H1 (cell line): ENCODE data around the gene NUDT3.

Source experiments
- CREB1 ChIP-seq: IDR thresholded peaks from 2 replicates; pipeline ENCODE4 v1.6.1; 2012; ENCODE audit warnings: inconsistent platforms
- EZH2 ChIP-seq: fragments of 200-600 bp; sonication (generic); IDR thresholded peaks from 2 replicates; pipeline ENCODE4 v1.7.1; 2012; ENCODE audit warnings: low read depth, mild to moderate bottlenecking, moderate library complexity, low read length, inconsistent platforms; ENCODE audit not compliant: severe bottlenecking
- GTF2F1 ChIP-seq: IDR thresholded peaks from 2 replicates; pipeline ENCODE4 v1.6.1; 2012; ENCODE audit warnings: low read depth, low read length, improper control_type of control experiment, borderline replicate concordance
- JUN ChIP-seq: IDR thresholded peaks from 2 replicates; pipeline ENCODE4 v1.6.1; 2011; ENCODE audit warnings: low read depth, mild to moderate bottlenecking, improper control_type of control experiment, low read length
- POLR2A ChIP-seq, 2 experiments: IDR thresholded peaks; 1 replicate in 1 of 2; 2 replicates in 1 of 2; pipeline ENCODE4 v1.6.1; 2011; ENCODE audit warnings: low read depth in 2 of 2, low read length in 2 of 2, mild to moderate bottlenecking in 2 of 2; ENCODE audit errors: control extremely low read depth in 1 of 2
- POLR2AphosphoS5 ChIP-seq: IDR thresholded peaks from 2 replicates; pipeline ENCODE4 v1.6.1; 2011; ENCODE audit warnings: low read depth, low read length
- RAD21 ChIP-seq, 2 experiments: IDR thresholded peaks in 1 of 2; conservative IDR thresholded peaks in 1 of 2; 2 replicates each; pipeline ENCODE4 v1.6.1; 2011; ENCODE audit warnings: low read depth in 2 of 2, low read length in 2 of 2, improper control_type of control experiment in 1 of 2, inconsistent platforms in 1 of 2, mild to moderate bottlenecking in 1 of 2, moderate library complexity in 1 of 2
- RFX5 ChIP-seq: IDR thresholded peaks from 2 replicates; pipeline ENCODE4 v1.6.1; 2011; ENCODE audit warnings: low read depth, low read length, improper control_type of control experiment, borderline replicate concordance
- YY1 ChIP-seq: IDR thresholded peaks from 2 replicates; pipeline ENCODE4 v1.6.1; 2011; ENCODE audit warnings: low read depth, mild to moderate bottlenecking, low read length
- TF ChIP-seq, protein P1 (sequence below), 3 experiments: IDR thresholded peaks; 1 replicate in 2 of 3; 2 replicates in 1 of 3; pipeline versions ENCODE4 v1.5.1 to v1.6.1; 2011; ENCODE audit warnings: low read length in 3 of 3, mild to moderate bottlenecking in 3 of 3, inconsistent platforms in 2 of 3, low read depth in 1 of 3, moderate library complexity in 1 of 3; ENCODE audit not compliant: insufficient read depth in 1 of 3; ENCODE audit errors: control extremely low read depth in 1 of 3

DNA sequence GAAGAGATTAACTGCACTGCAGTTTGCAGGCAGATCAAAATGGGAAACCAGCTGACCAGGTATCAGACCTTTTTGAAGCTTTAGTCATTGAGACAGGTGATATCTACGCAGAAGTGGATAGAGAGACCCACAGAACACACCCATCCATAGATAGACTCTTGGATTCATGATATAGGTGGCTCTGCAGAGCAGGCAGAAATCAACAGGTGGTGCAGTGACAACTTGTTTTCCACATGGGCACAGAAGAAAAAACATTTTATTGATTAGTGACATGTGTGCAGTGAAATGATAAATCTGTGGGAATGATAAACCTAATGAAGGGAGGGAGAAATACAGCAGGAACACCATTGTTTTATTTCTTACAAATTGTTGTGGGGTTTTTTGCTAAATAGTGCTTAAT is 45.2 kb downstream of the NUDT3 start:
- TF ChIP-seq GTF2F1 (no peak), RAD21 (IDR thresholded peaks at IDR 0.05 in 1 of 2, conservative IDR thresholded peaks at IDR 0.05 in 1 of 2; ENCODE audit: low read depth in 2 of 2, low read length in 2 of 2) (no peak), POLR2A (IDR thresholded peaks at IDR 0.05; ENCODE audit: control extremely low read depth in 1 of 2, low read depth in 2 of 2, low read length in 2 of 2) (no peak), EZH2 (no peak), CREB1 (no peak), POLR2AphosphoS5 (no peak), RFX5 (no peak), JUN (no peak), YY1 (no peak)
- TF ChIP-seq, protein P1, sequence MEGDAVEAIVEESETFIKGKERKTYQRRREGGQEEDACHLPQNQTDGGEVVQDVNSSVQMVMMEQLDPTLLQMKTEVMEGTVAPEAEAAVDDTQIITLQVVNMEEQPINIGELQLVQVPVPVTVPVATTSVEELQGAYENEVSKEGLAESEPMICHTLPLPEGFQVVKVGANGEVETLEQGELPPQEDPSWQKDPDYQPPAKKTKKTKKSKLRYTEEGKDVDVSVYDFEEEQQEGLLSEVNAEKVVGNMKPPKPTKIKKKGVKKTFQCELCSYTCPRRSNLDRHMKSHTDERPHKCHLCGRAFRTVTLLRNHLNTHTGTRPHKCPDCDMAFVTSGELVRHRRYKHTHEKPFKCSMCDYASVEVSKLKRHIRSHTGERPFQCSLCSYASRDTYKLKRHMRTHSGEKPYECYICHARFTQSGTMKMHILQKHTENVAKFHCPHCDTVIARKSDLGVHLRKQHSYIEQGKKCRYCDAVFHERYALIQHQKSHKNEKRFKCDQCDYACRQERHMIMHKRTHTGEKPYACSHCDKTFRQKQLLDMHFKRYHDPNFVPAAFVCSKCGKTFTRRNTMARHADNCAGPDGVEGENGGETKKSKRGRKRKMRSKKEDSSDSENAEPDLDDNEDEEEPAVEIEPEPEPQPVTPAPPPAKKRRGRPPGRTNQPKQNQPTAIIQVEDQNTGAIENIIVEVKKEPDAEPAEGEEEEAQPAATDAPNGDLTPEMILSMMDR (IDR thresholded peaks at IDR 0.05; ENCODE audit: control extremely low read depth in 1 of 3, insufficient read depth in 1 of 3, low read depth in 1 of 3, low read length in 3 of 3) = no peak
